MG63 (cell line): ENCODE results near the gene TEF. TPM values are rescaled to one million over a fixed set of nuclear protein-coding genes. Genes with fewer than 3 reads are reported as not detected.
"Not testable (repeated sequence)": the region's sequence is repeated elsewhere in the genome, so short reads cannot be mapped to it uniquely, and the experiment has no call there.

ENCODE experiments used
- DNase-seq: peaks from one replicate; pipeline ENCODE4 v3.0.0-alpha.2; 2020
- H3K27me3 ChIP-seq: fragments of 250-450 bp; sonication (Bioruptor Pico); 2 replicates; pipeline ENCODE4 v1.5.1; 2020; ENCODE audit warnings: mild to moderate bottlenecking, moderate library complexity
- H3K36me3 ChIP-seq: fragments of 250-450 bp; sonication (Bioruptor Pico); 2 replicates; pipeline ENCODE4 v1.5.1; 2020; ENCODE audit warnings: mild to moderate bottlenecking, moderate library complexity
- H3K4me3 ChIP-seq: fragments of 250-450 bp; sonication (Bioruptor Pico); 2 replicates; pipeline ENCODE4 v1.5.1; 2020; ENCODE audit warnings: mild to moderate bottlenecking, moderate library complexity
- H3K9me3 ChIP-seq: fragments of 250-450 bp; sonication (Bioruptor Pico); 2 replicates; pipeline ENCODE4 v1.5.1; 2020; ENCODE audit warnings: mild to moderate bottlenecking, moderate library complexity
- total RNA-seq: library from RNA; depleted of rRNA; stranded (reverse); fragments of >200 nt; shearing (Covaris generic); gene quantifications from 2 replicates; pipeline ENCODE4 v1.2.3, GENCODE V29; 2014; ENCODE audit warnings: low replicate concordance

TEF gene
- total RNA-seq, 1 experiment from 2014 or later: 6.4 TPM

GRCh38 chr22:41397143-41397811, 15.5 kb downstream of the TEF start:
- H3K27me3 ChIP-seq: no peaks in the 10 kb centered on the region
- H3K36me3 ChIP-seq: no peaks in the 10 kb centered on the region; the same call in 1 of the 2 replicates
- H3K4me3 ChIP-seq: no peak overlapping the region
- DNase-seq: no peak
- no peaks in the 10 kb centered on the region for H3K9me3 ChIP-seq

- no peaks in the 10 kb centered on the region for H3K27me3 ChIP-seq
- no peaks in the 10 kb centered on the region; the same call in 1 of the 2 replicates for H3K36me3 ChIP-seq
- no peak overlapping the region for H3K4me3 ChIP-seq
- DNase-seq: no peak
- H3K9me3 ChIP-seq: no peaks in the 10 kb centered on the region
Observed at GRCh38 chr22:41398921-41399320, 17.2 kb downstream of the TEF start.

GRCh38 chr22:41401781-41402648, 20.3 kb downstream of the TEF start:
- DNase-seq: peak; percentile 70
- Histone ChIP-seq H3K4me3 (no peak overlapping the region), H3K27me3 (no peaks in the 10 kb centered on the region), H3K36me3 (no peaks in the 10 kb centered on the region), H3K9me3 (no peaks in the 10 kb centered on the region)

- not testable (repeated sequence) for H3K9me3 ChIP-seq, DNase-seq, H3K36me3 ChIP-seq, H3K4me3 ChIP-seq, H3K27me3 ChIP-seq
Observed at GRCh38 chr22:41402851-41403250, 21.1 kb downstream of the TEF start.

GRCh38 chr22:41403532-41404318, 22.0 kb downstream of the TEF start:
- Histone ChIP-seq H3K9me3 (no peaks in the 10 kb centered on the region), H3K27me3 (no peaks in the 10 kb centered on the region), H3K4me3 (no peak overlapping the region), H3K36me3 (no peaks in the 10 kb centered on the region)
- peak; percentile 99 for DNase-seq

GRCh38 chr22:41405588-41405987, 23.8 kb downstream of the TEF start:
- H3K27me3 ChIP-seq: no peaks in the 10 kb centered on the region
- H3K9me3 ChIP-seq: no peaks in the 10 kb centered on the region
- no peak overlapping the region for H3K4me3 ChIP-seq
- H3K36me3 ChIP-seq: no peaks in the 10 kb centered on the region
- no peak for DNase-seq

GRCh38 chr22:41406410-41406809, 24.7 kb downstream of the TEF start:
- Histone ChIP-seq H3K27me3 (no peaks in the 10 kb centered on the region), H3K4me3 (no peak overlapping the region), H3K9me3 (no peaks in the 10 kb centered on the region), H3K36me3 (no peaks in the 10 kb centered on the region)
- no peak for DNase-seq

GRCh38 chr22:41407433-41407832, 25.7 kb downstream of the TEF start:
- Histone ChIP-seq H3K4me3 (no peak overlapping the region), H3K36me3 (no peaks in the 10 kb centered on the region), H3K9me3 (no peaks in the 10 kb centered on the region), H3K27me3 (no peaks in the 10 kb centered on the region)
- no peak for DNase-seq

GRCh38 chr22:41408665-41409064, 26.9 kb downstream of the TEF start:
- Histone ChIP-seq H3K36me3 (no peaks in the 10 kb centered on the region), H3K27me3 (no peaks in the 10 kb centered on the region), H3K4me3 (no peak overlapping the region), H3K9me3 (no peaks in the 10 kb centered on the region)
- DNase-seq: no peak

GRCh38 chr22:41410311-41410751, 28.6 kb downstream of the TEF start:
- no peaks in the 10 kb centered on the region for H3K36me3 ChIP-seq
- DNase-seq: no peak

GRCh38 chr22:41411021-41411851, 29.5 kb downstream of the TEF start:
- Histone ChIP-seq H3K36me3 (no peaks in the 10 kb centered on the region), H3K4me3 (no peak overlapping the region), H3K9me3 (no peaks in the 10 kb centered on the region), H3K27me3 (no peaks in the 10 kb centered on the region)
- no peak for DNase-seq

More at GRCh38 chr22:41410311-41410751, 28.6 kb downstream of the TEF start:
- Histone ChIP-seq H3K27me3 (no peaks in the 10 kb centered on the region), H3K9me3 (no peaks in the 10 kb centered on the region), H3K4me3 (no peak overlapping the region)

- Histone ChIP-seq H3K36me3 (no peaks in the 10 kb centered on the region), H3K4me3 (no peak overlapping the region), H3K27me3 (no peaks in the 10 kb centered on the region), H3K9me3 (no peaks in the 10 kb centered on the region)
- DNase-seq: no peak
Observed at GRCh38 chr22:41415554-41415953, 33.8 kb downstream of the TEF start.

- Histone ChIP-seq H3K9me3 (no peaks in the 10 kb centered on the region), H3K36me3 (peaks cover 4% of the 10 kb centered on the region; the same call in 1 of the 2 replicates), H3K4me3 (no peak overlapping the region), H3K27me3 (no peaks in the 10 kb centered on the region)
- DNase-seq: peak; percentile 90
Observed at GRCh38 chr22:41417622-41418390, 36.1 kb downstream of the TEF start.

GRCh38 chr22:41418717-41419116, 37.0 kb downstream of the TEF start:
- peaks cover 4% of the 10 kb centered on the region; the same call in 1 of the 2 replicates for H3K36me3 ChIP-seq
- H3K27me3 ChIP-seq: no peaks in the 10 kb centered on the region
- no peaks in the 10 kb centered on the region for H3K9me3 ChIP-seq
- DNase-seq: no peak
- no peak overlapping the region for H3K4me3 ChIP-seq

GRCh38 chr22:41425660-41426365, 44.1 kb downstream of the TEF start:
- no peak overlapping the region for H3K4me3 ChIP-seq
- peaks cover 13% of the 10 kb centered on the region; the same call in 1 of the 2 replicates for H3K36me3 ChIP-seq
- H3K9me3 ChIP-seq: no peaks in the 10 kb centered on the region
- H3K27me3 ChIP-seq: no peaks in the 10 kb centered on the region
- DNase-seq: no peak
